Fibroblast of skin of left biceps (primary cell): ENCODE measurements around the gene P2RX3.
A peak's percentile ranks its signal among the peaks of the same experiment; 100 is the strongest.
"Not testable (repeated sequence)": the region's sequence is repeated elsewhere in the genome, so short reads cannot be mapped to it uniquely, and the experiment has no call there.

Experiments used
- DNase-seq, 2 experiments: peaks; one replicate each; pipeline ENCODE4 v3.0.0-alpha.2; 2013; ENCODE audit warnings: low read depth in 2 of 2

P2RX3 gene

GRCh38 chr11:57397394-57397990 lies 59.3 kb downstream of the P2RX3 start:
- DNase-seq, result no peak

GRCh38 chr11:57399221-57399620 lies 61.1 kb downstream of the P2RX3 start:
- no peak for DNase-seq

- no peak for DNase-seq
These were observed 61.9 kb downstream of the P2RX3 start for GRCh38 chr11:57399972-57400578.

- no peak for DNase-seq
These were observed 64.2 kb downstream of the P2RX3 start for GRCh38 chr11:57402188-57403002.

GRCh38 chr11:57403003-57403801 lies 65.0 kb downstream of the P2RX3 start:
- DNase-seq, result not testable (repeated sequence)

- no peak for DNase-seq
These were observed 65.6 kb downstream of the P2RX3 start for GRCh38 chr11:57403802-57404147.

GRCh38 chr11:57405271-57405860 lies 67.2 kb downstream of the P2RX3 start:
- DNase-seq, result no peak

- no peak for DNase-seq
These were observed 68.3 kb downstream of the P2RX3 start for GRCh38 chr11:57406337-57406904.

GRCh38 chr11:57407010-57407920 lies 69.1 kb downstream of the P2RX3 start:
- DNase-seq, result no peak

GRCh38 chr11:57407941-57408475 lies 69.9 kb downstream of the P2RX3 start:
- no peak for DNase-seq

GRCh38 chr11:57408771-57409170 lies 70.6 kb downstream of the P2RX3 start:
- no peak for DNase-seq

- no peak for DNase-seq
These were observed 71.4 kb downstream of the P2RX3 start for GRCh38 chr11:57409321-57410100.

- DNase-seq, result peak; percentile 52 to 56
These were observed 72.1 kb downstream of the P2RX3 start for GRCh38 chr11:57410287-57410686.

GRCh38 chr11:57413681-57414080 lies 75.5 kb downstream of the P2RX3 start:
- no peak for DNase-seq

- DNase-seq, result no peak
These were observed 76.6 kb downstream of the P2RX3 start for GRCh38 chr11:57414612-57415212.

- no peak for DNase-seq
These were observed 78.3 kb downstream of the P2RX3 start for GRCh38 chr11:57416436-57416835.

GRCh38 chr11:57417056-57417455 lies 78.9 kb downstream of the P2RX3 start:
- no peak for DNase-seq

GRCh38 chr11:57418131-57418530 lies 80.0 kb downstream of the P2RX3 start:
- DNase-seq, result no peak

- no peak for DNase-seq
These were observed 81.0 kb downstream of the P2RX3 start for GRCh38 chr11:57419146-57419545.
